Kidney (tissue), 14 donors: ENCODE results near the gene SUCO. TPM values are rescaled to one million over a fixed set of nuclear protein-coding genes. Genes with fewer than 3 reads are reported as not detected.

Experiments used
- DNase-seq, 5 donors: peaks; one replicate each; pipeline ENCODE4 v3.0.0-alpha.2; 2013 to 2020
- FAIRE-seq: peaks from 2 replicates; lab custom pipeline; 2012; peaks lifted over from hg19 to GRCh38; lab: Jason Lieb, UNC
- H3K27ac ChIP-seq, 2 donors: one replicate each; pipeline ENCODE4 v1.7.0; 2013; ENCODE audit warnings: low read depth in 2 of 2, low read length in 2 of 2, inconsistent platforms in 1 of 2
- H3K27me3 ChIP-seq: one replicate; pipeline ENCODE4 v1.7.1; 2013; ENCODE audit warnings: low read length, inconsistent platforms; ENCODE audit not compliant: control insufficient read depth, insufficient read depth
- H3K36me3 ChIP-seq, 3 donors: one replicate each; pipeline versions ENCODE4 v1.7.0 to v1.7.1; 2013; ENCODE audit warnings: low read length in 3 of 3, control low read depth in 1 of 3, inconsistent platforms in 1 of 3; ENCODE audit not compliant: insufficient read depth in 3 of 3, control insufficient read depth in 2 of 3
- H3K4me1 ChIP-seq, 3 donors: one replicate each; pipeline versions ENCODE4 v1.7.0 to v1.7.1; 2013; ENCODE audit warnings: low read length in 3 of 3, inconsistent platforms in 1 of 3, low read depth in 1 of 3; ENCODE audit not compliant: control insufficient read depth in 2 of 3, insufficient read depth in 2 of 3
- H3K4me3 ChIP-seq, 3 donors: one replicate each; pipeline versions ENCODE4 v1.7.0 to v1.8.1; 2013; ENCODE audit warnings: low read length in 3 of 3, control low read depth in 1 of 3, inconsistent platforms in 1 of 3
- H3K9ac ChIP-seq, 3 donors: one replicate each; pipeline versions ENCODE4 v1.7.0 to v1.7.1; 2013; ENCODE audit warnings: low read length in 3 of 3, control low read depth in 1 of 3, inconsistent platforms in 1 of 3
- H3K9me3 ChIP-seq, 3 donors: one replicate each; pipeline versions ENCODE4 v1.7.0 to v1.7.1; 2013; ENCODE audit warnings: low read length in 3 of 3, control low read depth in 1 of 3, inconsistent platforms in 1 of 3; ENCODE audit not compliant: control insufficient read depth in 2 of 3, insufficient read depth in 1 of 3
- CTCF ChIP-seq: IDR thresholded peaks from 3 replicates; pipeline ENCODE4 v1.5.1; 2012; ENCODE audit warnings: mild to moderate bottlenecking, moderate library complexity, borderline replicate concordance; ENCODE audit not compliant: insufficient read depth; ENCODE audit errors: extremely low read depth
- intact Hi-C: fragments of 100-400 bp; cut with DNase I; formaldehyde crosslinking; loops from one replicate; pipeline ENCODE4 v1.11.1; 2022
- polyA plus RNA-seq: library from polyadenylated mRNA; stranded (reverse); fragments of 350-450 nt; fragmentation: Illumina TruSeq; extraction: RNeasy Lipid Tissue Mini Kit (QIAGEN cat#74804); gene quantifications from one replicate; pipeline ENCODE4 v1.2.3, GENCODE V29; 2014; ENCODE audit warnings: low read depth, low replicate concordance; ENCODE audit not compliant: insufficient read depth
- total RNA-seq: library from RNA; stranded (reverse); fragmentation: NEBNext Ultra II Directional; extraction: Animal tissue kit (Norgen Biotek cat#: 25700); gene quantifications from one replicate; pipeline ENCODE4 v1.2.1, GENCODE V29; 2021
- donor health status: control.
- donor health status: control.
- donor health status: control.
- donor health status: control.
- donor health status: control.
- donor health status: DM: yes; HTN: yes; CAD: no.
- donor health status: Normal renal cell carcinoma (clear cell type).

SUCO gene
- total and polyA plus RNA-seq, 2 donors from 2014 or later = 9.8 to 40.0 TPM

DNA sequence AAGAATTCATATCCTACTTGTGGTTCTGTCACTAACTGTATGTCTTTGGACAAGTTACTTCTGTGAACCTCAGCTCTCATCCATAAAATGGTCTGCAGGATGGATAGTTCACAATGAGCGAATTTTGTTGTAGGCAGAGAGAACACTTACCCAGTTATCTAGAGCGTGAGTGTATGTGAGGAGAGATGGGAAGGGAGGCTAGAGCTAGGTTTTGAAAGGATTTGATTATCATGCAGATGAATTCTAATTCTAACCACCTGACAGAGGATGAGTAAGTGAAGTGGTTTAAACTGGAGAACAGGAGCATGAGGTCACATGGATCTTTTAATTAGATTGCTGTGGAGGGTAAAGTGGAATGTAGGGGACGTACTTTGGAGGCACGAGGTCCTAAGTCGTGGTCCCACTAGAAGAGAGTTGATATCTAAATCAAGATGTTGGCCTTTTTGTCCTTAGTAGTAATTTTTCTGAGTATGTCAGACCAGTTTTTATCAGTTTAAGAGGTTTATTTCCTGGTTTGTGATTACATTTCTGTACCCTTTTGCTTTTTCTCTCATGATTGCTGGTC, 5.0 kb downstream of the SUCO start:
- no peaks in the 10 kb centered on the region for H3K9me3 ChIP-seq
- DNase-seq = no peak
- H3K4me3 ChIP-seq = no peak overlapping the region
- no peak overlapping the region for H3K9ac ChIP-seq
- no peak for FAIRE-seq
- H3K27me3 ChIP-seq = no peaks in the 10 kb centered on the region
- intact Hi-C loops = no loop called here
- peaks cover 0 to 17% (median 3%) of the 10 kb centered on the region in 3 donors for H3K4me1 ChIP-seq
- H3K27ac ChIP-seq = no peak overlapping the region
- TF ChIP-seq CTCF = no peak
- no peaks in the 10 kb centered on the region for H3K36me3 ChIP-seq

DNA sequence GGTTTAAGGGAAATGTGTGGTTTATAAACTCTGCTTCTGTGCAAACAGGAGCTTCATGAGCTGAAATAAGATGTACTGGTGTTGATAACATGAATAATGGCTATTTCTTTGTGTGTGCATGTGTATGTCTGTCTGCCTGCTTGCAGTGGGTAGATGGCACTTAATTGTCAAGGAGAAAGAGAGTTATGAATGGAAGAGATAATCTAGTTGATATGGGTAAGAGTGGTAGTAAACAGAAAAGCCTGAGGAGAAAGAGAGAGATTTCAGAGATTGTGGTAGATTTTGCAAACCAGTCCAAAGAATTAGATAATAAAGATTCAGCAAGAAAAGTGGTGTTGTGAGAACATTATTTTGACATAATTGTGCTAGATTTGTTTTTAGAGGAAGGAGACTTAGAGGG, 7.7 kb downstream of the SUCO start:
- Histone ChIP-seq H3K36me3 (no peaks in the 10 kb centered on the region), H3K27ac (no peak overlapping the region), H3K4me1 (peaks cover 0 to 12% (median 4%) of the 10 kb centered on the region in 3 donors), H3K27me3 (no peaks in the 10 kb centered on the region), H3K4me3 (no peak overlapping the region), H3K9me3 (no peaks in the 10 kb centered on the region), H3K9ac (no peak overlapping the region)
- FAIRE-seq = no peak
- intact Hi-C loops = no loop called here
- DNase-seq = no peak
- no peak for TF ChIP-seq CTCF

GRCh38 chr1:172544481-172545104, 11.6 kb downstream of the SUCO start:
- no peak overlapping the region for H3K4me3 ChIP-seq
- intact Hi-C loops = no loop called here
- no peak overlapping the region for H3K27ac ChIP-seq
- peaks cover 0 to 10% (median 3%) of the 10 kb centered on the region in 3 donors for H3K4me1 ChIP-seq
- DNase-seq (no peak), FAIRE-seq (no peak)
- no peak overlapping the region for H3K9ac ChIP-seq
- no peak for TF ChIP-seq CTCF
- H3K9me3 ChIP-seq = no peaks in the 10 kb centered on the region
- no peaks in the 10 kb centered on the region for H3K27me3 ChIP-seq
- no peaks in the 10 kb centered on the region for H3K36me3 ChIP-seq
